ENCODE results near the gene HTR2C.

DNA sequence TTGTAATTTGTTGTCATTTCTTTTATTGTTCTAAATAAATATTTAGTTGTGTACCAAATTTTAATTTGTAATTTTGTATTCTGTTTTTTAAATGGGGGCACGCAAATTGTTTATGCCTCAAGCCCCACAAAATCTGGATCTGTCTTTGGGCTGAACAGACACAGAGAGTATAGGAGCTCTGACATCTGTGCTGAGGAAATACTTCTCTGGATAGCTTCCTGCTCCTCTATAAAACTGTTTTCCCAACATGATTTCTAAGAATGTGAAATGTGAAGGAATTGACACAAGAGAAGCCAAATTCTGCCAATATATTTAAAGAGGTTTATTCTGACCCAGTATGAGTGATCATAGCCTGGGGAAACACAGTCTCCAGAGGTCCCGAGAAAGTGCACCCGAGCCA lies 340.5 kb downstream of the HTR2C start:
- TF ChIP-seq, protein P1, sequence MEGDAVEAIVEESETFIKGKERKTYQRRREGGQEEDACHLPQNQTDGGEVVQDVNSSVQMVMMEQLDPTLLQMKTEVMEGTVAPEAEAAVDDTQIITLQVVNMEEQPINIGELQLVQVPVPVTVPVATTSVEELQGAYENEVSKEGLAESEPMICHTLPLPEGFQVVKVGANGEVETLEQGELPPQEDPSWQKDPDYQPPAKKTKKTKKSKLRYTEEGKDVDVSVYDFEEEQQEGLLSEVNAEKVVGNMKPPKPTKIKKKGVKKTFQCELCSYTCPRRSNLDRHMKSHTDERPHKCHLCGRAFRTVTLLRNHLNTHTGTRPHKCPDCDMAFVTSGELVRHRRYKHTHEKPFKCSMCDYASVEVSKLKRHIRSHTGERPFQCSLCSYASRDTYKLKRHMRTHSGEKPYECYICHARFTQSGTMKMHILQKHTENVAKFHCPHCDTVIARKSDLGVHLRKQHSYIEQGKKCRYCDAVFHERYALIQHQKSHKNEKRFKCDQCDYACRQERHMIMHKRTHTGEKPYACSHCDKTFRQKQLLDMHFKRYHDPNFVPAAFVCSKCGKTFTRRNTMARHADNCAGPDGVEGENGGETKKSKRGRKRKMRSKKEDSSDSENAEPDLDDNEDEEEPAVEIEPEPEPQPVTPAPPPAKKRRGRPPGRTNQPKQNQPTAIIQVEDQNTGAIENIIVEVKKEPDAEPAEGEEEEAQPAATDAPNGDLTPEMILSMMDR (IDR thresholded peaks at IDR 0.05; ENCODE audit: insufficient read depth, low read depth, low read length): no peak
- no peak for TF ChIP-seq EZH2 (IDR thresholded peaks at IDR 0.05; ENCODE audit: insufficient read depth, low read length)

Measured in astrocyte (in vitro differentiated cells and primary cell).